GM12872 (cell line): ENCODE results near the gene NOTO.

ENCODE experiments used
- TF ChIP-seq, protein P1 (sequence below): IDR thresholded peaks from 3 replicates; pipeline ENCODE4 v1.5.1; 2011; ENCODE audit warnings: low read depth, mild to moderate bottlenecking, low read length, moderate library complexity; ENCODE audit not compliant: insufficient read depth

The NOTO gene

DNA sequence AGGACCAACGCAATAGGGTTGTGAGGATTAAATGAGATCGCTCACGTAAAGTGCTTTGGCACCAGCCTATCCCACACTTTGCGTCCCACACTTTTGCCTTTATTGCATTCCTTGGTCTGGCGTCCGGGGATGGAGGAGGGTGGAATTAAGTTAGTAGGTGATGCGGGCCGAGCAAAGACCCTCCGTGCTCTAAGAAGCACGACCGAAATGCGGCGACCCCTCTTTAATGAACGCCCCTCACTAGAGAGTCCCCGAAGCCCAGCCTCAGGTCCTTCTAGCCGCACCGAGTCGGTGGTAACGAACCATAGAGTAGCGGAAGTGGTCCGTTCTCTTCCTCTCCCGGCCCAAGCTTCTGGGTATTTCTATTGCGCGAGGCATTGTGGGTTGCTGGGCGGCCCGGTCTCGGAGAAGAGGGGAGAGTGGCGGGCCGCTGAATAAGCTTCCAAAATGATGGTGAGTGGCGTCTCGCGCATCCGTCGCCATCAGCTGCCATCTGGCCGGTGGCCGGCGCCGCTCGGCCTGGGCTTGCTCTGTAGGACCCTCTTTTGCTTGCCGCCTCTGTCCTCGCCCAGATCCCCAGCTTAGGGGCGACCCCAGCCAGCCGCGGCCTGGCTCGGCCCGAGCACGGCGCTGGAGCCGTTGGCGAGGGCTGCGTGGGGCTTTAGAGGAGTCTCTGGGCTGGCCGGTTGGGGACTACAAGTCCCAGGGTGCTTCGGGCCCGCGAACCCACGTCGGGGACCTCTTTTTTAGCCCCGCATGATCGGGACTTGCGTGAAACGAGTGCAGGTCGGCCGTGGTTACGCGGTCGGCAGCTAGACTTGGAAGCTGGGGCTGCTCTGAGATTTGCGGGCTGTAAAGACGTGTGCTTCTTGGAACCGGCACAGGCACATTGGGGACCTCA lies 31.8 kb downstream of the NOTO start, which contains the start of gene CCT7:
CCT7 (plus strand) TSS at position 377 of the 901 bp plus-strand sequence; CDS start at position 448, 71 bp downstream.
- TF ChIP-seq, protein P1, sequence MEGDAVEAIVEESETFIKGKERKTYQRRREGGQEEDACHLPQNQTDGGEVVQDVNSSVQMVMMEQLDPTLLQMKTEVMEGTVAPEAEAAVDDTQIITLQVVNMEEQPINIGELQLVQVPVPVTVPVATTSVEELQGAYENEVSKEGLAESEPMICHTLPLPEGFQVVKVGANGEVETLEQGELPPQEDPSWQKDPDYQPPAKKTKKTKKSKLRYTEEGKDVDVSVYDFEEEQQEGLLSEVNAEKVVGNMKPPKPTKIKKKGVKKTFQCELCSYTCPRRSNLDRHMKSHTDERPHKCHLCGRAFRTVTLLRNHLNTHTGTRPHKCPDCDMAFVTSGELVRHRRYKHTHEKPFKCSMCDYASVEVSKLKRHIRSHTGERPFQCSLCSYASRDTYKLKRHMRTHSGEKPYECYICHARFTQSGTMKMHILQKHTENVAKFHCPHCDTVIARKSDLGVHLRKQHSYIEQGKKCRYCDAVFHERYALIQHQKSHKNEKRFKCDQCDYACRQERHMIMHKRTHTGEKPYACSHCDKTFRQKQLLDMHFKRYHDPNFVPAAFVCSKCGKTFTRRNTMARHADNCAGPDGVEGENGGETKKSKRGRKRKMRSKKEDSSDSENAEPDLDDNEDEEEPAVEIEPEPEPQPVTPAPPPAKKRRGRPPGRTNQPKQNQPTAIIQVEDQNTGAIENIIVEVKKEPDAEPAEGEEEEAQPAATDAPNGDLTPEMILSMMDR = no peak

DNA sequence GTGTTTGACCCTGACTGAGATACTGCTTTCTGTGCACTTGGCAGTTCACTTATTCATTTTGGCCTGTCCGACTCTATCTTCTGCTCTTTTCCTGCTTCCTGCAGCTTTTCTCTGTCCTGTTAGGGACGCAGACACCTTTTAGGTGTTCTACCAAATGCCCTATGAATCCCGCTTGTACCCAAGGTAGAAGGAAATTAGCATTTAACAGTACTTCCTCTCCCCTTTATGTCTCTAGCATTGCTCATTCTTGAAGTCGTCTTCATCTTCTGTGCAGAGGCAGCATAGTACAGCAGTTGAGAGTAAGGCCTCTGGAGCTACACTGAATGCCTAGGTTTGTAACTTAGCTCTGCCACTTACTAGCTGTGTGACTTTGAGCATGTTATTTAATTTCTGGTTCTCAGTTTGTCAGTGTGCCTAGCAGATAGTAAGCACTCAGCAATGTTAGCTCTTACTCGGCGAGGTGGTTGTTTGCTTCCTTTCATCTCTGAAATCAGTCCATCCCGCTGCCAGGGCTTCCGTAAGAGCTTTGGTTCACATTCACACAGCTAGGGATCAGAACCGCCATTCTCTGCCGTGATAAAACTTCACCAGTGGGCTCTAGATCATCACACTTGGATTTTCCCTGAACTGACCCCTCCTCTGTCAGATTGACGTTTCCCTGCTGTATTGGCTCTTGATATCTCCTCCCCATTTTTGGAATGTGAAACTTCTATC lies 33.1 kb downstream of the NOTO start:
- TF ChIP-seq, protein P1 = no peak

DNA sequence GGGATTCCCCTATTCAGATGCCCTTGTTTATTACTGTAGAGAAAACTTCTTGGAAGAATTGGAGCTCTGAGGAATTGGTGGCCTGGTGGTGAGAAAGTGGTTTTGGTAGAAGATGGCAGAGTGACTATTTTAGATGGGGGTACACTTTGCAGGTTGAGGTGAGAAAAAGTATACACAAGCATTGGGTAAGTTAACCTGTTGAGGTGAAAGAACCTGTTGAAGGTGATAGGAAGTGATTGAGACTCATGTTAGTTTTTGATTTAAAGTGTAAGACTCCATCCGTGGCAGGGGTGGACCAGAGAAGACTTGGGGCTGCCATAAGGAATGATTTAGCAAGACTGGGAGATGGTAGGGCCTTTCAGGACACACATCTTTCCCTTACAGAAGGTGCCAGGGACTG lies 34.8 kb downstream of the NOTO start:
- TF ChIP-seq, protein P1 = no peak

DNA sequence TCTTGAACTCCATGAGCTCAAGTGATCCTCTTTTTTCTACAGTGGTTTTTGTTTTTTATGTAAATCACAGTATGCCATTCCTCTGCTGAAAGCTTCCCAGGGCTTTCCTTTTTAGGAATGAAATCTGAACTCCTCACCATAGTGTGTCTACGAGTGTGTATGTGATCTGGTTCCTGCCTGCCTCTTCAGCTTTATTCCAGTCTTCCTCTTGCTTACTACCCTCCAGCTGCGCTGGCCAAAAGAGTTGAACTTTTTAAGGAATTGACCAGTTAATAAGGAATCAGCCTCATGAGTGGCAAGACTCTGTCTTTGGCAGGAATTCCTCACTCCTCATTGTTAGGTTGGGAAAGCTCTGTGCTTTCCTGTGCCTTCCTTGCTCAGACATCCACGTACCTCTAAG lies 35.8 kb downstream of the NOTO start:
- TF ChIP-seq, protein P1 = no peak

DNA sequence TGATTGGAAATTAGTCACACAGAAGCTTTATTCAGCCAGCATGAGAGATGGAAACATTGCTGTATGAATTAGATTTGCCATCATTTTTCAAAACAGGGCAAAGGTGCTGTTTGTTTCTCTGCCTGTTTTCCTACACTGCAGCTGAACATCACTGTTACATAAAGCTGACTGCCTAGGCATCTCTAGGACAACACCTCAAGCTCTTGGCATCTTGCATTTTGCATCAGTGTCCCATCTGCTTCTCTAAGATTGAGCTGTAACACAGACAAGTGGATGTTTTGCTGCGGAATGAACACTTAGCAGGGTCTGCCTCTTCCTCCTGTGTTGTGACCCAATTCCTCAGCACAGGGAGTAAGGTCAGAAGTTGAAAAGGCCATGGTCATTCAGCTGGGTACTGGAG lies 36.6 kb downstream of the NOTO start:
- TF ChIP-seq, protein P1 = no peak

DNA sequence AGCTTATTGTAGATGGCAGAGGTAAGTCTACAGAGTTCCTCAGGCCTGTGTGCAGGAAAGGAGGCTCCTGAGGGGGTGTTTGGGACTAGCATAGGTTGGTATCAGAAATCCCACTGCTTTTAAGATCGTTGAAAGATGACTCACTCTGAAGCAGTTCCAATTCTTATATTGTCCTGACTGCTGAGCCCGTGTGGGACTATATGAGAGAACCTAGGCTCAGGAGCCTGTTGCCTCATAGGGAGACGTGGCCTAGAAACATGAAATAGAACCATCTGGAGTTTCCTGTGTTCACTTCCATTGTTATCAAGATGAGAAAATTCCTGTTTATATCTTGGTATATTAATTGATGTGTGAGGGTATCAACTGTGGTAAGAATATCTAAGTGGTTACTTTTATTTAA lies 37.4 kb downstream of the NOTO start:
- TF ChIP-seq, protein P1 = no peak

DNA sequence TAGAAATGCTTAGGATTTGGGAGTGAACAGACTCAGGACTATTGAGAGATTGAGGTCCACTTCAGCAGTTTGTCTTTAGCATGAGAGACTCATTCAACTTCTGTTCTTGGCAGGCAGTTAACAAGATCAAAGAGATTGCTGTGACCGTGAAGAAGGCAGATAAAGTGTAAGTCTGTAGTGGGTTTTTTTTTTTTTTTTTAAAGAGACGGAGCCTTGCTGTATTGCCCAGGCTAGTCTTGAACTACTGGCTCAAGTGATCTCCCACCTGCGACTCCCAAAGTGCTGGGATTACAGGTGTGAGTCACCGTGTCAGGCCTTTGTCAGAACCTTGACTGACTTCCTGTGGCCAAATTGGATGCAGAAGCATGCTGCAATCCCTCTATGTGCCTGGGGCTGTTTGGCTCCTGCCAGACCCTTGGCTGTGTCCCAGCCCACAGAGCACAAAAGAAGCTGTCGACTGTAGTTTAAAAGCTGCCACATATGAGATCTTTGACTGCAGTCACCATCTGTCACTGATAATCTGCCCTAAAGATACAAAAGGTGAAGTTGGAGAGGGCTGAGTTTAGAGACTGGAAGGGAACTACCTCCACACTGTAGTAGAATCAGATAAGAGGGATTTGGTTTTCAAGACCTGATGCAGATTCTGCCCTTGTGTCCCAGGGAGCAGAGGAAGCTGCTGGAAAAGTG lies 41.7 kb downstream of the NOTO start:
- TF ChIP-seq, protein P1 = no peak
